Transverse colon (tissue), 4 donors: ENCODE measurements around the gene EFCAB8.

ENCODE experiments used
- EP300 ChIP-seq: sonication (generic); formaldehyde crosslinking; IDR thresholded peaks from one replicate; pipeline ENCODE4 v1.6.1; 2017; ENCODE audit warnings: antibody characterized with exemption, low read depth
- POLR2A ChIP-seq: fragments of 450-650 bp; IDR thresholded peaks from one replicate; pipeline ENCODE4 v1.6.1; 2016; ENCODE audit warnings: antibody characterized with exemption, mild to moderate bottlenecking, moderate library complexity
- POLR2AphosphoS5 ChIP-seq, 3 donors: sonication (generic); formaldehyde crosslinking; IDR thresholded peaks; one replicate each; pipeline ENCODE4 v1.6.1; 2016; ENCODE audit warnings: antibody characterized with exemption in 3 of 3
- TF ChIP-seq, protein P1 (sequence below), 5 experiments: fragments of 200-600 bp in 3 of 5; fragments of 450-650 bp in 2 of 5; sonication (generic) in 3 of 5; IDR thresholded peaks; 1 replicate in 2 of 5; 2 replicates in 3 of 5; pipeline ENCODE4 v1.5.1; 2016 to 2017; ENCODE audit warnings: antibody characterized with exemption in 5 of 5, inconsistent platforms in 3 of 5, mild to moderate bottlenecking in 2 of 5, moderate library complexity in 1 of 5

DNA sequence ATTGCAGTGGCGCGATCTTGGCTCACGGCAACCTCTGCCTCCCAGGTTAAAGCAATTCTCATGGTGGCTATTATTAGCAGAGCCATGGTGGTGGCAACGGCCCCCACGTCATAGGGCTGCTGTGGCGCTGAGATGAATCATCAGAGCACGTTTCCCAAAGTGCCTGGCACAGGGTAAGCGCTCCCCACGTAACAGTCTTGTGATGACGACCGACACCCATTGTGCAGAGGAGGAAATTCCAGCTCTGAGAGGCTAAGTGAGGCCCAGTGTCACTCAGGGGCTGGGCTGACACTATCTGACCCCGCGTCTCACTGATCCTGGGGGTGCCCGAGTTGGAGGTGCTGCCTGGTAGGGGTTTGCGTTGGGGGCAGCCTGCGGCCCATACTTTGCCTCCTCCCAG is 129.3 kb downstream of the EFCAB8 start:
- TF ChIP-seq, protein P1, sequence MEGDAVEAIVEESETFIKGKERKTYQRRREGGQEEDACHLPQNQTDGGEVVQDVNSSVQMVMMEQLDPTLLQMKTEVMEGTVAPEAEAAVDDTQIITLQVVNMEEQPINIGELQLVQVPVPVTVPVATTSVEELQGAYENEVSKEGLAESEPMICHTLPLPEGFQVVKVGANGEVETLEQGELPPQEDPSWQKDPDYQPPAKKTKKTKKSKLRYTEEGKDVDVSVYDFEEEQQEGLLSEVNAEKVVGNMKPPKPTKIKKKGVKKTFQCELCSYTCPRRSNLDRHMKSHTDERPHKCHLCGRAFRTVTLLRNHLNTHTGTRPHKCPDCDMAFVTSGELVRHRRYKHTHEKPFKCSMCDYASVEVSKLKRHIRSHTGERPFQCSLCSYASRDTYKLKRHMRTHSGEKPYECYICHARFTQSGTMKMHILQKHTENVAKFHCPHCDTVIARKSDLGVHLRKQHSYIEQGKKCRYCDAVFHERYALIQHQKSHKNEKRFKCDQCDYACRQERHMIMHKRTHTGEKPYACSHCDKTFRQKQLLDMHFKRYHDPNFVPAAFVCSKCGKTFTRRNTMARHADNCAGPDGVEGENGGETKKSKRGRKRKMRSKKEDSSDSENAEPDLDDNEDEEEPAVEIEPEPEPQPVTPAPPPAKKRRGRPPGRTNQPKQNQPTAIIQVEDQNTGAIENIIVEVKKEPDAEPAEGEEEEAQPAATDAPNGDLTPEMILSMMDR (IDR thresholded peaks at IDR 0.05) = no peak
- TF ChIP-seq POLR2A = no peak
- TF ChIP-seq POLR2AphosphoS5 (IDR thresholded peaks at IDR 0.05) = no peak
- no peak for TF ChIP-seq EP300
